K562 treated with DMSO at 1 percent for 48 hours (cell line): ENCODE data around the gene UBQLN3. TPM values are rescaled to one million over a fixed set of nuclear protein-coding genes. Genes with fewer than 3 reads are reported as not detected.

Experiments
- total RNA-seq: library from RNA; unstranded; fragments of 300-600 nt; gene quantifications from 2 replicates; pipeline ENCODE4 v1.2.3, GENCODE V29; 2022; ENCODE audit warnings: low replicate concordance; ENCODE audit errors: extremely low read depth

The UBQLN3 gene
- not detected in 2 replicates for total RNA-seq

GRCh38 chr11:5509803-5510202, at the start of gene UBQLN3:
Gene UBQLN3, minus strand, starts transcription at chr11:5509957. Its CDS starts 399 bp downstream, at chr11:5509558.

GRCh38 chr11:5548440-5548839, 38.7 kb upstream of the UBQLN3 start, which contains the start of gene OR52H1:
Gene OR52H1, minus strand, starts transcription at chr11:5548540. Its CDS starts 3,035 bp downstream, at chr11:5545505.

GRCh38 chr11:5516599-5516998, 6.8 kb upstream of the UBQLN3 start, which contains the start of gene UBQLNL:
Gene UBQLNL, minus strand, starts transcription at chr11:5516699. Its CDS starts 258 bp downstream, at chr11:5516441.

GRCh38 chr11:5488385-5488784, 21.4 kb downstream of the UBQLN3 start, which contains the start of gene OR52D1:
Gene OR52D1, plus strand, starts transcription at chr11:5488685. Its CDS starts 22 bp downstream, at chr11:5488707.

Other genes starting within 250 kb of the UBQLN3 start
- gene HBE1, start 240.0 kb downstream of the UBQLN3 start, total RNA-seq = not detected in 2 replicates
- gene OR51B4, start 208.0 kb downstream of the UBQLN3 start, total RNA-seq = not detected in 2 replicates
- not detected in 2 replicates for gene OR51B2, start 185.7 kb downstream of the UBQLN3 start, total RNA-seq
- not detected in 2 replicates for gene OR51B5, start 166.4 kb downstream of the UBQLN3 start, total RNA-seq
- gene OR51B6, start 158.4 kb downstream of the UBQLN3 start, total RNA-seq = not detected in 2 replicates
- gene OR51M1, start 126.1 kb downstream of the UBQLN3 start, total RNA-seq = not detected in 2 replicates
- not detected in 2 replicates for gene OR51Q1, start 87.8 kb downstream of the UBQLN3 start, total RNA-seq
- gene OR51I1, start 68.4 kb downstream of the UBQLN3 start, total RNA-seq = not detected in 2 replicates
- gene OR51I2, start 60.6 kb downstream of the UBQLN3 start, total RNA-seq = not detected in 2 replicates
- not detected in 2 replicates for gene OR52D1, start 21.3 kb downstream of the UBQLN3 start, total RNA-seq
- not detected in 2 replicates for gene UBQLNL, start 6.7 kb upstream of the UBQLN3 start, total RNA-seq
- not detected in 2 replicates for gene OR52H1, start 38.6 kb upstream of the UBQLN3 start, total RNA-seq
- gene OR52B6, start 70.9 kb upstream of the UBQLN3 start, total RNA-seq = not detected in 2 replicates
- not detected in 2 replicates for gene TRIM6, start 86.7 kb upstream of the UBQLN3 start, total RNA-seq
- not detected in 2 replicates for gene TRIM34, start 115.0 kb upstream of the UBQLN3 start, total RNA-seq
- not detected in 2 replicates for gene TRIM5, start 175.1 kb upstream of the UBQLN3 start, total RNA-seq
- not detected in 2 replicates for gene TRIM22, start 179.8 kb upstream of the UBQLN3 start, total RNA-seq
- gene OR56B1, start 226.5 kb upstream of the UBQLN3 start, total RNA-seq = not detected in 2 replicates
- not detected in 2 replicates for gene OR52N4, start 244.3 kb upstream of the UBQLN3 start, total RNA-seq